Activated T-helper 1 cell treated with anti-CD3 and anti-CD28 coated beads, Interleukin-12 subunit alpha, Interleukin-12 subunit beta, Interleukin-2, Interleukin-4 antibody, amounts not matched to agents 30 ng/mL and 10 ng/mL and 1 ng/mL, durations not matched to agents 14 hours and 24 hours and 36 hours (primary cell): Measurements from ENCODE around the gene CD63. TPM values are rescaled to one million over a fixed set of nuclear protein-coding genes. Genes with fewer than 3 reads are reported as not detected.
A peak's percentile ranks its signal among the peaks of the same experiment; 100 is the strongest.

Experiments used
- DNase-seq: peaks from one replicate; pipeline ENCODE4 v3.0.0; 2021; ENCODE audit warnings: low spot score
- H3K27ac Mint-ChIP-seq: one replicate; pipeline ENCODE4 v1.8.0; 2021; ENCODE audit warnings: mild to moderate bottlenecking, mixed read lengths
- H3K27me3 Mint-ChIP-seq: one replicate; pipeline ENCODE4 v1.8.0; 2022; ENCODE audit warnings: mild to moderate bottlenecking, moderate library complexity, mixed read lengths; ENCODE audit not compliant: insufficient read depth
- H3K36me3 Mint-ChIP-seq: one replicate; pipeline ENCODE4 v1.8.0; 2021; ENCODE audit warnings: low read depth, mixed read lengths
- H3K4me1 Mint-ChIP-seq: one replicate; pipeline ENCODE4 v1.8.0; 2021; ENCODE audit warnings: low read depth, mixed read lengths
- H3K4me3 Mint-ChIP-seq: one replicate; pipeline ENCODE4 v1.8.0; 2021; ENCODE audit warnings: mild to moderate bottlenecking, moderate library complexity, mixed read lengths
- H3K9me3 Mint-ChIP-seq: one replicate; pipeline ENCODE4 v1.8.0; 2021; ENCODE audit warnings: mixed read lengths
- intact Hi-C: fragments of 100-400 bp; cut with micrococcal nuclease; formaldehyde crosslinking; loops from one replicate; pipeline ENCODE4 v1.15.1; 2024
- total RNA-seq: library from RNA; stranded (reverse); gene quantifications from 2 replicates; pipeline ENCODE4 v1.2.3, GENCODE V29; 2022

CD63 gene
- total RNA-seq, 1 donor from 2014 or later: 183 TPM

DNA sequence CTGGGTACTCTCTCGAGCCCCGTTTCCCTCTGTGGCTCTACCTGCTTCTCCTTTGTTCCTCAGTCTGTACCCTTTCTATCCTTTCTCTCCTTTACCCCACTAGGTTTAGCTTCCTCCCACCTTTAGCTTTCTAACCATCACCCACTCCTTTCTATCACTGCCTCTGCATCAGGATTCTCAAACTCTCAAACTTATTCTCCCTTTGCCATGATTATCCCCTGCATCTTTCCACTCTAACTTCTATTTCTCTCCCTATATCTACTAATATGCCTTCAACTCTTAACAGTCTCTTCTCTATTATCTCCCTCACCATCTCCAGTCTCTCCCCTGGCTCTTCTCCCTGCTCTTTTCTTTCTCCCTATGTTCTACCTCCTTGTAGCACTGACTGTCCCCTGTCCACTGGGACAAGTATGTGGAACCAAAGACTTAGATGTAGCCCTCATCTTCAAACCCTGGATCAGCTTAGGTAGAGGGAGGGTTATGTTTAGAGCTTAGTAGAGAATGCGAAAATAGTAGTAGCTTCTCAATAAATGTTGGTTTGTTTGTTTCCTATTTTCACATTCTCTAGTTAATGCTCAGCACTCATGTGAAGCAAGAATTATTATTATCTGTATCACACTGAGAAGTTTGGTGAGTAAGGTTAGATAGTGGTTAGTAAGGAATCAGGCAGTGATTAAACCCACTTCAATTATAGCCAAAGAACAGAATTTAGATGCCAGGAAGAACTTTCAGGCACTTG lies 17.5 kb upstream of the CD63 start:
- no peaks in the 10 kb centered on the region for H3K9me3 Mint-ChIP-seq
- peaks cover 3% of the 10 kb centered on the region for H3K27me3 Mint-ChIP-seq
- intact Hi-C loops: loop anchor here (2.0 kb wide), 1 partner anchor 14 kb away; no protein-coding TSS in a partner anchor
- peaks cover 39% of the 10 kb centered on the region for H3K4me1 Mint-ChIP-seq
- DNase-seq: no peak
- H3K36me3 Mint-ChIP-seq: peaks cover 28% of the 10 kb centered on the region
- H3K27ac Mint-ChIP-seq: peak overlapping the region; percentile 13
- peak overlapping the region; percentile 19 for H3K4me3 Mint-ChIP-seq

DNA sequence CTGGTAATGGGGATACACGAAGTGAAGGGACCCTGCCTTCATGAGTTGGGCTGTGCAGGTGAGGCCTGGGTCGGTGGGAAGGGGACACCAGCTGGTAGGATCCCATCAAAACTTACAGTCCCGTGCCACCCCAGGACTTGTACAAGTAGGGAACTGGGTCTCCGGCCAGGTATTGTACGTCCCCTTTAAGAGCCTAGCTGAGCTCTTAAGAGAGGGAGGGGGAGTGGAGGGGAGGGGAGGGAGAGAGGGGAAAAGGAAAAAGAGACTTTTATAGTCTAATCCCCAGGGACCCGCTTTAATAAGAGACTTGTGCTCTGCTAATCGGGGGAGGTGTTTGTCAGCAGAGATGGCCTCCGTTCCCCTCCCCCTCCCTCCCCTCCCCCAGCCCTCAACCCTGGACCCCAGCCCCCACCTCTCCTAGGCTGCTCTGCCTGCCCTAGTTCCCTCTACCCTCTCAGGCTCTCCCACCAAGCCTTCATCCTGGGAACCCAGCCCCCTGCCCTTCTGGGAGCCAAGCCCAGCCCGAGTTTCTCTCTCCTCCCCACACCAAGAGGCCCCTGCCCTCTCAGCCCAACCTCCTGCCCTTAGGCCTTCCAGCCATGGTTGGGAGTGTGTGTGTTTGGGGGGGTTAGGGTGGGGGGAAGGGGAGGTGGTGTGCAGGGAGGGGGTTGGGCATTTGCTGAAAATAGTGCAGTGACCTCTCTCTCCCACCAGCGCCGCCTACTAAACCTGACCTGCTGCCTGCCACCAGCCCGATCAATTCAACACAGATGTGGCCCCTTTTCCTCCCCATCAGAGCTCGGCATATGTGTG lies 16.8 kb upstream of the CD63 start:
- intact Hi-C loops: loop anchor here (2.0 kb wide), 1 partner anchor 15 kb away; no protein-coding TSS in a partner anchor
- Mint-ChIP-seq H3K36me3 (peaks cover 23% of the 10 kb centered on the region), H3K9me3 (no peaks in the 10 kb centered on the region), H3K4me1 (peaks cover 46% of the 10 kb centered on the region), H3K4me3 (peak overlapping the region; percentile 92), H3K27ac (no peak overlapping the region), H3K27me3 (peaks cover 3% of the 10 kb centered on the region)
- no peak for DNase-seq

DNA sequence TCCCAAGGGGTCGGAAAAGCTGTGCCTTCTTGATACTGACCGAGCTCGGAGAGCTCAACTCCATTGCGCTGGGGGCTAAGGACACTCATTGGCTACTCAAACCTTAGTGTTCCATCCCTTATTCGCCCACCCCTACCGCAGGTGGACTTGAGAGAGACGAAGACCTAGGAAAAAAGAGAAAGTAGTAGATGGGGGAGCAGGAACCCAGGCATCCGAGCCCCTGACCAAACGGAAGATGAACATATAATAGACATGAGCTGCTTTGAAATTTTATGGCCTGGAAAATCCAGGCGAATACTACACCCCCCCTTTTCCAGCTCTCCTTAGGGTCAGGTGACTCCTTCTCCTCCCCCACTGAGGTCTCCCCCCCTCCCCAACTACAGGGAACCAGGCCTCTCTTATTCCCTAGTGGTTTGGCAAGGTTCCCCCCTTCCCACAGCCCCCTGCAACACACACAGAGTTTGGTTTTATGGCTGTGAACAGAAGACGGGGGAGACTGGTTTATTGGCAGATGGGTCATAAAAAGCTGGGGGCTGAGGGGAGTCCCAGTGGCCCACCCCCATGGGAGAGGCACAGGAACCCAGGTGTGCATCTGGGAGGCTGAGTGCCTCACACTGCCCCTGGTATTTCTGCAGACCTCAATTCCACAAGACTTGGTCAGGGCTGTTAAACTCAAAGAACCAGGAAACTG lies 15.7 kb upstream of the CD63 start:
- Mint-ChIP-seq H3K4me1 (peaks cover 46% of the 10 kb centered on the region), H3K27me3 (peaks cover 3% of the 10 kb centered on the region), H3K4me3 (peak overlapping the region; percentile 92), H3K27ac (peak overlapping the region; percentile 18), H3K9me3 (no peaks in the 10 kb centered on the region), H3K36me3 (peaks cover 17% of the 10 kb centered on the region)
- DNase-seq: no peak
- intact Hi-C loops: no loop called here

DNA sequence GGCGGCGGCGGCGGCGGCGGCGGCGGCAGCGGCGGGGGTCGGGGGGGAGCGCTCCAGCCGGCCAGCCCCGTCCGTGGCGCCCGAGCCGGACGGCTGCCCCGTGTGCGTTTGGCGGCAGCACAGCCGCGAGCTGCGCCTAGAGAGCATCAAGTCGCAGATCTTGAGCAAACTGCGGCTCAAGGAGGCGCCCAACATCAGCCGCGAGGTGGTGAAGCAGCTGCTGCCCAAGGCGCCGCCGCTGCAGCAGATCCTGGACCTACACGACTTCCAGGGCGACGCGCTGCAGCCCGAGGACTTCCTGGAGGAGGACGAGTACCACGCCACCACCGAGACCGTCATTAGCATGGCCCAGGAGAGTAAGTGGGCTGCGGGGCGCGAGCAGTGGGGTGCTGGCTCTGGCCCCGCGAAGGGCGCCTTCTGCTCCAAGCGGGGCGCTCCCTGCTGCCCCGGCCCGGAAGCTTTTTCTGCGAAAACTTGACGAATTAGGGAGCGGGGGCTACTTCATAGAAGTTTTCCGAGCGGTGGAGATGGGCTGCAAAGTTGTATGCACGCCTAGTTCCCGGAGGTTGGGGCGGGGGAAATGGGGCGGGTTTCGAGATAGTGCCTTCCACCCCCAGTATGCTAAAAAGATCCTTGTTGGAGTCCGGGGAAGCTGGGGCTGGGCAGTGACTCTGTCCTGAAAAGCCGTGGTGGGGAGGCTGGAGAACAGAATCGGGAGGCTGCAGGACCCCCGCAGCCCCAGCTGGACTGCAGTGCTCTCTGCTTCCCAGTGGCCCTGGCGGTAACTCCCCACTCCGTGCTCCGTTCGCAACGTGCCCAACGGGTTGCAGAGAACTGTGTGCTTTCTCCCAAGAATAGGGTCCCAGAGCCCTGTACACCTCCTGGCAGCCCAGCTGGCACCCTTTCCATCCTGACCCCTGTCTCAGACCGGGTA lies 14.9 kb upstream of the CD63 start:
- Mint-ChIP-seq H3K36me3 (peaks cover 12% of the 10 kb centered on the region), H3K9me3 (no peaks in the 10 kb centered on the region), H3K27ac (peak overlapping the region; percentile 19), H3K4me1 (peaks cover 46% of the 10 kb centered on the region), H3K27me3 (peaks cover 3% of the 10 kb centered on the region), H3K4me3 (peak overlapping the region; percentile 92)
- peak; percentile 36 for DNase-seq
- intact Hi-C loops: loop anchor here (1.0 to 2.0 kb wide), 5 partner anchors 15 to 197 kb away; partner anchors contain the start of genes CD63 and SARNP

DNA sequence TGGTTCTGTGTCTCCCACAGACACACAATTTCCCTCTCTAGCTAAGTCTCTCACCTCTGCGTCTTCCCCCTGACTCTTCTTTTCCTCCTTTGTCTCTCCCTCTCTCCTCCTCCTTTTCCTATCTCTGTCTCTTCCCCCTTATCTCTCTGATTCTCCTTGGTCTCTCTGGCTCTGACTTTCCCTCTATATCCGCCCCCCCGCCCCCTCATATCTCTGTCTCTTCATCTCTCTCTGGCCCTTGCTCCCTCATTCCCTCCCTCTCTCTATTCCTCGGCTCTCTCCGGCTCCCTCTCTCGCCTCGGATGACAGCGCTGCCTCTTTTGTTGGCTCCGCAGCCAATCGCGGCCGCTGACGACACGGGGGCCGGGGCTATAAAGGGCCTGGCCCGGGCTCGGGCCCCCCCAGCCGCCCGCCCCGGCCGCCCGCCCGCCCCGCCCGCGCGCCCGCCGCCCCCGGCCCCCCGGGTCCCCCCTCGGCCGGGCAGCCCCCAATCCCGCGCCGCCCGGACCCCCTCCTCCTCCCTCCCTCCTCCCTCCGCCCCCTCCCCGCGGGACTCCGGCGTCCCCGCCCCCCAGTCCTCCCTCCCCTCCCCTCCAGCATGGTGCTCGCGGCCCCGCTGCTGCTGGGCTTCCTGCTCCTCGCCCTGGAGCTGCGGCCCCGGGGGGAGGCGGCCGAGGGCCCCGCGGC lies 14.1 kb upstream of the CD63 start, which contains the start of gene GDF11:
GDF11 (plus strand) TSS at position 404 of the 687 bp plus-strand sequence; CDS start at position 599, 195 bp downstream.
- intact Hi-C loops: loop anchor here (1.0 to 2.0 kb wide), 5 partner anchors 14 to 197 kb away; partner anchors contain the start of genes CD63 and SARNP
- Mint-ChIP-seq H3K4me3 (peak within 1 kb of the TSS; percentile 92), H3K27ac (peak within 1 kb of the TSS; percentile 60), H3K27me3 (peaks cover 3% of the 10 kb centered on the region), H3K36me3 (peaks cover 8% of the 10 kb centered on the region), H3K4me1 (peaks cover 53% of the 10 kb centered on the region), H3K9me3 (no peaks in the 10 kb centered on the region)
- DNase-seq: peak; percentile 73

DNA sequence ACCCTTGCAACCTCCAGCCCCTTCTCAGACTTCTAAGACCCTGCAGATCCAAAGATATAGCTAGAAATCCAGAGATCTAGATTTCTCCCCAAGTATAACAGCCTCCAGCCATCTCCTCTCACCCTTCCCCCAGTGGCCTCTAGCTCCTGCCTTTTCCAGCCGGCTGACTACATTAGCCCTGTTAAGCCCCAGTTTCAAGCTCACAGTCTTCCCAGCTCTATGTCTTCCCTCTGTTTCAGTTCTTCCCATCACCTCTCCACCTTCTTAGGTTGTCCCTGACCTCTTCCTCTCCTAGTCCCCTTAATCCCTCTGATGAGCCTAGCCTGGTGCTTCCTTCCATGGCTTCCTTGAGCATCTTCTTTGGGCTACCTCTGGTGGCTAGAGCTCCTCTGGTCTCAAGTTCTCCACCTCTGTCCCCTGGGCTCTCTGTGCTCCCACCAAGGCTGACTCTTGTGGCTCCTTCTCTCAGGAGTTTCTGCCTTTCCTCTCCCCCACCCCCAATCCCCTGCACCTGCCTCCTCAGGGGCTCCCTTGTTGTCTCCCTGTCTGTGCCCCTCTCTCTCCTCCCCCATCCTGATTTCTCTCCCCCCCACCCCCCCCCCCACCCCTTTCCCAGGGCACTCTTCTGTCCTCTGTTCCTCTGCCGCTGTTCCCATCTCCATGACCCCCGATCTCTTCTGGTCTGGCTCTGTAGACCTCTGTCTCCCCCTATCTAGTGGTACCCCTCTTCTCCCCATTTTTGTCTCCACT lies 13.3 kb upstream of the CD63 start:
- DNase-seq: no peak
- Mint-ChIP-seq H3K4me3 (peak overlapping the region; percentile 85), H3K9me3 (no peaks in the 10 kb centered on the region), H3K36me3 (peaks cover 3% of the 10 kb centered on the region), H3K4me1 (peaks cover 61% of the 10 kb centered on the region), H3K27ac (peak overlapping the region; percentile 60), H3K27me3 (peaks cover 3% of the 10 kb centered on the region)
- intact Hi-C loops: loop anchor here (2.0 kb wide), 1 partner anchor 13 kb away; the partner anchor contains the start of gene CD63

DNA sequence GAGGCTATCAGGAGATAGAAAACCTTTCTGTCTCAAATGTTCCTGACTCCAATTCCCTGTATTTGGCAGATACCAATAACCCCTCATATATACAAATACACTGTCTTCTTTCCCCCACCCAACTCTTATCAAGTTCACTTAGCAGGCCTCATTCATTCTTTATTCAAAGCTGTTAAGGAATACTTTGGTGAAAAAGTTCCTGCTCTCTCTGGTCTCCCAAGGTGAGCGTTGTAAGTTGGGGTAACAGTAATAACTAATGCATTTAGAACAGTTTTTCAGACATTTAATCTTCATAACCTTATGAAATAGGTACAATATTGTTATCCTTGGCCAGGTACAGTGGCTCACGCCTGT lies 10.2 kb upstream of the CD63 start:
- Mint-ChIP-seq H3K9me3 (no peaks in the 10 kb centered on the region), H3K4me3 (peak overlapping the region; percentile 79), H3K4me1 (peaks cover 47% of the 10 kb centered on the region), H3K27ac (no peak overlapping the region), H3K36me3 (no peaks in the 10 kb centered on the region), H3K27me3 (peaks cover 3% of the 10 kb centered on the region)
- no peak for DNase-seq
- intact Hi-C loops: loop anchor here (1.0 to 2.0 kb wide), 5 partner anchors 58 to 484 kb away; partner anchors contain the start of genes SMARCC2 and ZC3H10

DNA sequence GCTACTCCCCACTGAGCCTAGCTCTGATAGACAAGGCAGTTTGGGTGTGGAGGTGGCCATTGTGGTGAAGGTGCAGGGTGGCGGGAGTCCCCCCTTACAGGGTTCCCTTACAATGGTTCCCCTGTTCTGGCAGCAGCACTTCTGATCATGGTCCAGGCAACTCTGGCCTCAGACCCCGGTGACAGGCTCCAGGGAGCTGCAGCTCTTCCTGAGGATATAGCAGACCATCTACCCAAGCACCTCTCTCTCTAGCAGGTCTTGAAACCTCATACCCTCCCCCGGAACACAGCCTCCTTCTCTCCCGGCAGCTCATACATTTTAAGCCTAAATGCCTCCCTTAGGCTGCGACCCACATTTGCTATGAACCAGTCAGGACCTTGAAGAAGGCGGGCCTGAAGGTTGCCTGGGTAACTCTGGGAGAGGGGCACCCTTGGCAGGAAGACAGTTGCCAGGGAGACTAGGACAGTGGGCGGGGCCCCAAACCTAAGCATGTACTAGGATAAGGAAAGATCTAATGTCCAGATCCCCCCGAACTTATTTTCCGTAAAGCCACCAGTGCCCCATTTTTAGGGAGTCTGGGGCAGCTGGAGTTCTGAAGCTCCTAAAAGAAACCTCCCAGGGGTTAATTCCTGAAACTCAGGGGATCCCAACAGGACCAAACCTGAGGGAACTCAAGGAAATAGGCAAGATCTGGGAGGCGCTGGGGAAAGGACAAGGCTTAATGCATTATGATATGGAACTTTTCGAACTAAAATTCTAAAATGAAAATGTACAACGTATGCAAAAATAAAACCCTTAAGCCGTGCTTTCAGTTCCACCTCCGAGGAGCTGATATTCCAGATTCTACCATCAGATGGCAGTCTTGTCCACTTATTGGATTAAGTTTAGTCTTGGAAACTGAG lies 9.6 kb upstream of the CD63 start:
- H3K4me1 Mint-ChIP-seq: peaks cover 44% of the 10 kb centered on the region
- peak overlapping the region; percentile 73 for H3K27ac Mint-ChIP-seq
- peak overlapping the region; percentile 79 for H3K4me3 Mint-ChIP-seq
- no peaks in the 10 kb centered on the region for H3K9me3 Mint-ChIP-seq
- intact Hi-C loops: loop anchor here (1.0 to 2.0 kb wide), 12 partner anchors 9 to 484 kb away; partner anchors contain the start of genes CD63, DNAJC14, PA2G4 and RPS26
- peaks cover 3% of the 10 kb centered on the region for H3K27me3 Mint-ChIP-seq
- H3K36me3 Mint-ChIP-seq: no peaks in the 10 kb centered on the region
- DNase-seq: peak; percentile 73

DNA sequence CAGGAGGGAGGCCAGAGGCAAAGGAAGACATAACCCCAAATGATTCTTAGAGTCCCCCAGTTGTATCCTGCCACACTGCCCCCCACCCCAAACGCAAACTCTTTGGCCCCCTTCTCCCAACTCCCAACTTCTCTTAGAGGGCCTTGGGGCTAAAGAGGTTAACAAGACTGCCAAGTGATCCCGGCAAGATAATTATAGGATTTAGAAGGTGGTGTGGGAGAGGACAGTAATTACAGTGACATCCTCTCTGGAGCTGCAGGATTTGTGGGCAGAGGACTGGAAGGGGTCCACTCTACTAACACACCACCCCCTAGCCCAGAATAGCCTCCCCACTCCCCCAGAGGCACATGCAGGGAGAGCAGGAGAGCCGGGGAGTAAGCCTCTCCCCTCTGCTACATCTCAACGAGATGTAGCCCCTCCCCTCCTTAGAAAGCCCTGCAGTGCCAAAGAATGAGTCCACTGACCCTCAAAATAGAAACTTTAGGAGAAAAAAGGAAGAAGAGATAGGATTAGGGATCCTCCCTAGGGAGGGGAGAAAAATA lies 8.8 kb upstream of the CD63 start:
- H3K36me3 Mint-ChIP-seq: no peaks in the 10 kb centered on the region
- H3K27me3 Mint-ChIP-seq: peaks cover 3% of the 10 kb centered on the region
- peak overlapping the region; percentile 77 for H3K27ac Mint-ChIP-seq
- intact Hi-C loops: loop anchor here (1.0 to 2.0 kb wide), 13 partner anchors 8 to 548 kb away; partner anchors contain the start of genes CD63, DNAJC14, PA2G4 and RPS26
- peak overlapping the region; percentile 79 for H3K4me3 Mint-ChIP-seq
- DNase-seq: no peak
- H3K4me1 Mint-ChIP-seq: peaks cover 41% of the 10 kb centered on the region
- no peaks in the 10 kb centered on the region for H3K9me3 Mint-ChIP-seq
